SIG-M5 treated with dmso at 0.1 percent for 504 hours (cell line): ENCODE results near the gene TIGAR.

Experiments used
- DNase-seq: peaks from one replicate; lab custom pipeline; 2025; ENCODE audit not compliant: unreplicated experiment; lab: John Stamatoyannopoulos, UW

Gene TIGAR, protein sequence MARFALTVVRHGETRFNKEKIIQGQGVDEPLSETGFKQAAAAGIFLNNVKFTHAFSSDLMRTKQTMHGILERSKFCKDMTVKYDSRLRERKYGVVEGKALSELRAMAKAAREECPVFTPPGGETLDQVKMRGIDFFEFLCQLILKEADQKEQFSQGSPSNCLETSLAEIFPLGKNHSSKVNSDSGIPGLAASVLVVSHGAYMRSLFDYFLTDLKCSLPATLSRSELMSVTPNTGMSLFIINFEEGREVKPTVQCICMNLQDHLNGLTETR

DNA sequence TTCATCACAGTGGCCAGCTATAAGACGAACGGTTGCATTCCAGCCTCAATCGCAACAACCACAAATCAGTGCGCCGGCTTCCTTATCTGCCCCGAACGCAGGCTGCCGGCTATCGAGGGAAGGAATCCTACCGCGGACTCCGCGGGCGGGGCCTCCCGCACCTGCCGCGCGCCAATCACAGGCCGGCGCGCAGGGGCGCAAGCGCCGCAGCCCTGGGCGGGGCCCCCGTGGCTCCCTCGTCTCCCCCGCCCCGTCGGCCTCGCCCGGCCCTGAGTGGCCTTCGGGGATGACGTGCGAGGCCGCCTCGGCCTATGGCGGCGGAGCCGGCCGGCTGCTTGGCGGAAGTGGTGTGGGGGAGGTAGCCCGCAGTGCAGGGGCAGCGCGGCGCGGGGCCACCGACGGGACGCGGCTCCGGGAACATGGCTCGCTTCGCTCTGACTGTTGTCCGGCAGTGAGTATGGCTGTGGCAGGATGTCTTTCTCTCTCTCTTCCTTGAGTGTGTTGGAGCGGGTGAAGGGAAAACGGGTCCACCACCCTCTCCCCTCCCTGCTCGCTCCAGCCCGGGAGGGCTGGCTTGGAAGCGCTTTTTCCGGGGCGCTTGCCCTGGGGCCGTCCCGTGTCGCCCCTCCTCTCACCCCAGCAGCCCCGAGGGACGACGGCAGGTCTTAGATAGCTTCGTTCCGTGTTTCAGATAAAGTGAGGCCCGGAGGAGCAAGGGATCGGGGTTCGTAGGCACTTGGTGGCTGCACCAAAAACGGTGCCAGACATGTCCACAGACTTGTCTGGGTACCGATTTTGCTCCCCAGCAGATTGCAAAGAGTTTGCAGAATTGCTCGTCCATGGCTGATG lies at the start of gene TIGAR:
Gene TIGAR, plus strand, starts transcription at position 361 of the 849 bp plus-strand sequence. Its CDS starts 59 bp downstream, at position 420.
- DNase-seq, result peak; percentile 92

DNA sequence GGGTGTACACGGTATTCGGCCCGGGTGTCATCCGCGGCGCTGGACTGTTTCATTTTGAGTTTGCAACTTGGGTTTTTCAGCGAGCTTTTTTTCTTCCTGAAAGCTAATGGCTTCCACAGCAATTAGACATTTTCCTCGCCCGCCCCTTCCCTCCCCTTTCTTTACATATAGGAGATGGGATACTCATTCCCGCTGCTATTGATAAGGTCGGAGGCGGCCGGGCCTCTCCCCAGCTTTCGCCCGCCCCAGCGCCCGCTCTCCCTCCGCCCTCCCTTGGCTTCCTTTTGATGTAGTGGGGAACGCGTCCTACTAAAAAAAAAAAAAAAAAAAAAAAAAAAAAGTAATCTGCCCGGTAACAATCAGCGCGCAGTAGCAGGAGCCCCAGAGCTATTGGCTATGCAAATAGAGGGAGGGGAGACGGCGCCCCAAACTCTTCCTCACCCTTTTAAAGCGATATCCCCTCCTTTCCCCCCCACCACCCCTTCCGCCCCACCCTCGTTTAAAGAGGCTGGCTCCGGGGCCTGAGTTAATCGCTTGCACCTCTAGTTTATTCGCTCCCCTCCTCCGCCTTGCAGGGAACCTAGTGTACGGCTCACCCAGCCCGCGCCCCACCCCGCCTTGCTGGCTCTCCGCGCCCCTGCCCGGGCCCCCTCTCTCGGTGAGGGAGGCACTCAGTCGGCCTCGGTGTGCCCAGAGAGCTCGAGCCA lies 49.1 kb upstream of the TIGAR start:
- peak; percentile 90 for DNase-seq

DNA sequence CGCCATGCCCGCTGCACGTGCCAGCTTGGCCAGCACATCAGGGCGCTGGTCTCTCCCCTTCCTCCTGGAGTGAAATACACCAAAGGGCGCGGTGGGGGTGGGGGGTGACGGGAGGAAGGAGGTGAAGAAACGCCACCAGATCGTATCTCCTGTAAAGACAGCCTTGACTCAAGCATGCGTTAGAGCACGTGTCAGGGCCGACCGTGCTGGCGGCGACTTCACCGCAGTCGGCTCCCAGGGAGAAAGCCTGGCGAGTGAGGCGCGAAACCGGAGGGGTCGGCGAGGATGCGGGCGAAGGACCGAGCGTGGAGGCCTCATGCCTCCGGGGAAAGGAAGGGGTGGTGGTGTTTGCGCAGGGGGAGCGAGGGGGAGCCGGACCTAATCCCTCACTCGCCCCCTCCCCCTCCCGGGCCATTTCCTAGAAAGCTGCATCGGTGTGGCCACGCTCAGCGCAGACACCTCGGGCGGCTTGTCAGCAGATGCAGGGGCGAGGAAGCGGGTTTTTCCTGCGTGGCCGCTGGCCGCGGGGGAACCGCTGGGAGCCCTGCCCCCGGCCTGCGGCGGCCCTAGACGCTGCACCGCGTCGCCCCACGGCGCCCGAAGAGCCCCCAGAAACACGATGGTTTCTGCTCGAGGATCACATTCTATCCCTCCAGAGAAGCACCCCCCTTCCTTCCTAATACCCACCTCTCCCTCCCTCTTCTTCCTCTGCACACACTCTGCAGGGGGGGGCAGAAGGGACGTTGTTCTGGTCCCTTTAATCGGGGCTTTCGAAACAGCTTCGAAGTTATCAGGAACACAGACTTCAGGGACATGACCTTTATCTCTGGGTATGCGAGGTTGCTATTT lies 48.4 kb upstream of the TIGAR start:
- DNase-seq, result peak; percentile 62

DNA sequence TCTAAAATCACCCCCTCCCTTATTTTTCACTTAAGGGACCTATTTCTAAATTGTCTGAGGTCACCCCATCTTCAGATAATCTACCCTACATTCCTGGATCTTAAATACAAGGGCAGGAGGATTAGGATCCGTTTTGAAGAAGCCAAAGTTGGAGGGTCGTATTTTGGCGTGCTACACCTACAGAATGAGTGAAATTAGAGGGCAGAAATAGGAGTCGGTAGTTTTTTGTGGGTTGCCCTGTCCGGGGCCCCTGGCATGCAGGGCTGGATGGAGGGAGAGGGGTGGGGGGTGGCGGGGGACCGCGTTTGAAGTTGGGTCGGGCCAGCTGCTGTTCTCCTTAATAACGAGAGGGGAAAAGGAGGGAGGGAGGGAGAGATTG lies 47.8 kb upstream of the TIGAR start:
- DNase-seq, result no peak

DNA sequence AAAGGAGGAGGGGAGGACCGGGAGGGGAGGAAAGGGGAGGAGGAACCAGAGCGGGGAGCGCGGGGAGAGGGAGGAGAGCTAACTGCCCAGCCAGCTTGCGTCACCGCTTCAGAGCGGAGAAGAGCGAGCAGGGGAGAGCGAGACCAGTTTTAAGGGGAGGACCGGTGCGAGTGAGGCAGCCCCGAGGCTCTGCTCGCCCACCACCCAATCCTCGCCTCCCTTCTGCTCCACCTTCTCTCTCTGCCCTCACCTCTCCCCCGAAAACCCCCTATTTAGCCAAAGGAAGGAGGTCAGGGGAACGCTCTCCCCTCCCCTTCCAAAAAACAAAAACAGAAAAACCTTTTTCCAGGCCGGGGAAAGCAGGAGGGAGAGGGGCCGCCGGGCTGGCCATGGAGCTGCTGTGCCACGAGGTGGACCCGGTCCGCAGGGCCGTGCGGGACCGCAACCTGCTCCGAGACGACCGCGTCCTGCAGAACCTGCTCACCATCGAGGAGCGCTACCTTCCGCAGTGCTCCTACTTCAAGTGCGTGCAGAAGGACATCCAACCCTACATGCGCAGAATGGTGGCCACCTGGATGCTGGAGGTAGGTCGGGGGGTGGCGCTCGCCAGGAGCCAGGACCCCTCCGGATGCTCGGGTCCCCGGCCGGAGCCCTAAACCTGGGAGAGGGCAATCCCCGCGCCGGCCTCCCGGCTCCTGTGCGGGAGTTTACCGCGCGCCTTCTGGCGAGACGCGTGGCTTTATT lies 47.2 kb upstream of the TIGAR start, which contains the start of gene CCND2:
Gene CCND2, plus strand, starts transcription at position 111 of the 744 bp plus-strand sequence. Its CDS starts 279 bp downstream, at position 390.
- DNase-seq, result peak; percentile 92

DNA sequence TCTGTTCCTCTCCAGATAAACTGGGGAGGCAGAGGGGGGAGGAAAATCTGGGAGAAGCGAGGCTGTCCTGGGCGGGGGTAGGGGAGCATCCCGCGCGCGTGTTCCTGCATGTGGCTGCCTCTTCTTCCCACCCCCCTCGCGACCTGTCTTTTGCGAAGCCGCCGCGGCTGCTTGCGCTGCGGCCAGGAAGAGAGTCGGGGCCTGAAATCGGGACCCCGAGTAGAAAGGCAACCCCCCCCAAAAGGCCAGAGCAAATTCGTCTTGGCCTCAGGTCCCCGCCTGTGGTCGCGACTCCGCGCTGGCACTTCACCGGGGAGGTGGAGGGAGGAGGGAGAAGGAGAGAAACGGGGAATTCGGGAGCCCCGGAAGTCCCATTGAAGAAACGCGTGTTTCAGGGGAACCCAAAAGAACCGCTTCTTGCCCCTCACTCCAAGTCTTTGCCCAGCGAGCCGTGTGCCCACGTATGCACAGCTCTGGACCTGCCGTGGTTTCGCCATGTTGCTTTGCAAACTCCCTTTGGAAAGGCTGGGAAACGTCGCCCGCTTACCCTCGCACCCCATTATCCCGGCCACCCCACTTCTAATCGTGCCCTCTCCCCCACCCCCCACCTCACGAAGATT lies 46.5 kb upstream of the TIGAR start:
- peak; percentile 25 for DNase-seq

DNA sequence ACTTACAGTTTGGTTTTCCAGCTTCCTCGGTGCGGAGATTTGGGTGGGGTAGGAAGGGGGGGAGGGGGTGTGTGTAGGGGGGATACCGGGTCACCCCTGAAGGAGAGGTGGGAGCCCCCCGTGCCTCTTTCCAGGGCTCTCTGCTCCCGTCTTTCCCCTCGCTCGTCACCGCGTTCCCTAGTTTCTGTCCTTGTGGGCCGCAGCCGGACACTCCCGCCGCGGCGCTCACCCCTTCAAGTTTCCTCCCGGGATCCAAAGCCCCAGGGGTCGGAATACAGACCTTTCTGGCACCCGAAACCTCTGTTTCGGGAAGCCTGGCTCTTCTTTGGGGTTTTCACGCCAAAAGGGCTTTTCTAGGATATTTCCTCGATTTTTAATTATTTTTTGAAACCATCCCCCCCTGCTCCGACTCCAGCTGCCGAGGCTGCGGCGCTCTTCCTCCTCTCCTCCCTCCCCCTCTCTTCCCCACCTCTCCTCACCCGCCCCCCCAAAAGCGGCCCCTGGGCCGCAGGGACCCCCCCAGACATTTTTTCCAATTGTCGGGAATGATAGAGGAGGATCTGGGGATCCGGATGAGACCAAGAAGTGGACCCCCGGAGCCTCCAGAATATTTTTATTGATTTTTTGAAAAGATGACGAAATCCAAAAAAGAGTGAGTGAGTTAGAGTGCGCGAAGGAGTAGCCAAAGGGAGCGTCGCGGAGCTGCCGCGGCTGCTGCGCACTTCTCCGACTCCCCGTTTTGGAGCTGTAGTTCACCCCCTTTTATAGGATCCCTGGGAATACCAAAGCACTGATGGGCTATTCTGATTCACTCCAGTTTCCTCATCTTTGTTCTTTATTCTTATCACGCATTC lies 45.8 kb upstream of the TIGAR start:
- DNase-seq, result peak; percentile 32

DNA sequence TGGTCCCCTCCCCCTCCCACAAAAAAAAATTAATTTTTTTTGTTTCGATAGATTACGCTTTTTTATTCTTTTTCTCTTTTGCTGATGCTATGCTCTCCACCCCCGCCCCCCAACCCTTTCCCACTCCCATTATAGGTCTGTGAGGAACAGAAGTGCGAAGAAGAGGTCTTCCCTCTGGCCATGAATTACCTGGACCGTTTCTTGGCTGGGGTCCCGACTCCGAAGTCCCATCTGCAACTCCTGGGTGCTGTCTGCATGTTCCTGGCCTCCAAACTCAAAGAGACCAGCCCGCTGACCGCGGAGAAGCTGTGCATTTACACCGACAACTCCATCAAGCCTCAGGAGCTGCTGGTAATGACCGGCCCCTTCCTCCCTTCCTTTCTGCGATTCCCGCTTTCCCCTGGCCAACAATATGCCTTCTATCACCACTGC lies 45.1 kb upstream of the TIGAR start:
- DNase-seq, result no peak

DNA sequence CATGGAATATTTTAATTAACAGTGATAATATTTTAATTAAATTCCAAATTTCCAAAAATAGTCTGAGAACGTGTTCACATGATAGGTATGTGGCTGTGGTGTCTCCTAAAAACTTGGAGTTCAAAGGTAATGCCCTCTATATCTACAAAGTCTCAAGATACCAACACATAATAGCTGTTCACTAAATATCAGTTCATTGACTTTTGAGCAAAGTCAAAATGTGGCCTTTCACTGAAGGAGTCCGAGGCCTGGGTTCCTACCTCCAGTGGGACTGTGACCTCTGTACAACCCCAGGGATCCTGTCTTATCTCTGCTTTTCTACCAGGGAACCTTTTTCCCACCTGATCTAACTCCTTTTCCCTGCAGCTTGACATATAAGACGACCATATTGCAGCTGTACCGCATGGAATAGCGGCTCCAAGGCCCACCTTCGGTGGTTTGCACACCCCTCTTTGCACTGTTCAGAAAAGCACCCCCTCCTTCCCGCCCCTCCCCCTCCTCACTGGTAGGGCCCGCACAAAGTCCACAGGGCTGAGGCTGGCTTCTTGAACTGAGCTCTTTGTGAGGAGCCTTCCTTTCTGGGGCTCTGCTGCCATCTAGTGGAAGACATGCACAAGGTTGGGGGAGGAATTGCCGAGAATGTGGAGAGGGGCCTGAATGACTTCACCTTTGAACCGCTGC lies 44.3 kb upstream of the TIGAR start:
- peak; percentile 80 for DNase-seq

DNA sequence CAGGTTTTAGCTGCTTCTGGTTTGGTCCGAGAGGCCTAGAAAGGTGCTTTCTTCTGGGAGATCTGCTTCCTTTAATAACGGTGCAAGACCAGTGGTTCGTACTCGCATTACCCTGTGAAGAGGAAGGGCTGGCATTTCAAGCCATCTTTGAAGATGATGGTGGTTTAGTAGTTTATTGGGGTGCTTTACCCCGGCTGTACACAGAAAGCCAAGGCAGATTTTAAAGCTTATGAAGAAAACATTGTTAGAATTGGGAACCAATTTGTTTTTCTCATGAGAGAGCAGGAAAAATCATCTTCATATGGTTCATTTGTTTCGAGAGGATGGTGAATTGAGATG lies 43.8 kb upstream of the TIGAR start:
- no peak for DNase-seq

DNA sequence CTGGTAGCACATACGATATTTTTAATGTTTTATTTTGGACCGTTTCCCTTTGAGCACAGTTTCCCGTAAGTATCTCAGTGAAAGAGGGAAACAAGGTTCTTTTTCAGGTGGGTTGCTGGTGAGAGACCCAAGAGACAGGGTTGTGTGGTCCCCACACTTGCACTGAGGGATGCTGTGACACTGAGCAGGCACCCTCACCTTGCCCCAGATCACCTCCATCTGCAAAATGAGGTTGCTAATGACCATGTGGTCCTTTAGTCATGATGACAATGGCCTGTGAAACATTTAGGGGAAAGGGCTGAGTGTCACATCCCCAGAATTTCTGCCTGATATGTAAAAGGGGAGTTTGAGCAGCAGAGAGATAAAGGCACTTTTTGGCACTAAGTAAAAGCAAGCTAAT lies 43.2 kb upstream of the TIGAR start:
- no peak for DNase-seq

DNA sequence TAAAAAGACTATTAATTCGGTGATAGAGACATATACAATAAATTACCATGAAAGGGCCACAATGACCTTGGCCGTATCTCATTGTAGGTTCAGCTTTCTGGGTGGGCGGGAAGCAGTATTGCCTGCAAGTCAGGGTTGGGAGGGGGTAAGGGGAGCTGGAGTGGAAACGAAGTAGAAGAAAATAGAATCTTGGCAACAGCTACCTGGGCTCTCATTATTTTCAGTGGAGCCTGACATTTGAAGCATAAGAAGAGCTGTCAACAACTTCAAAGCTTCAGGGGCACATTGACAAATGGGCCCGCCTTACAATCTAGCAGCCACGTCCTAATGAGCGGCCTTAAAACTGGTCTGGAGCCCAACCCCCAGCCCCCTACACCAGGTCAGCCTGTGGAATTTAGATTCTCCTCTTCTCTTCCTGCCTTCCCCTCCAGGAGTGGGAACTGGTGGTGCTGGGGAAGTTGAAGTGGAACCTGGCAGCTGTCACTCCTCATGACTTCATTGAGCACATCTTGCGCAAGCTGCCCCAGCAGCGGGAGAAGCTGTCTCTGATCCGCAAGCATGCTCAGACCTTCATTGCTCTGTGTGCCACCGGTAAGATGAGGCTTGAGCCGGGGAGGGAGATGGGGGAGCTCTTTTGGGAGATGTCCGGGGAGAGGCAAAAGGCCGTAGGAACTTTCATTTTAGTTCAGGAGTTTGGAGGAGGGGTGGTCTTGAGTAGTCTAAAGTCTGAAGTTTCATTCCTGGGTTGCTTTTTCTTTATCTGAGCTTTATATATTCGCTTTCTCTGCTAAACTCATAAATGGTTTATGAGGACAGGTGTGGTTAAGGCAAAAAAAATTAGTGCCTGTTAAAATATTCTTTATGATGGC lies 42.5 kb upstream of the TIGAR start:
- DNase-seq, result peak; percentile 67

DNA sequence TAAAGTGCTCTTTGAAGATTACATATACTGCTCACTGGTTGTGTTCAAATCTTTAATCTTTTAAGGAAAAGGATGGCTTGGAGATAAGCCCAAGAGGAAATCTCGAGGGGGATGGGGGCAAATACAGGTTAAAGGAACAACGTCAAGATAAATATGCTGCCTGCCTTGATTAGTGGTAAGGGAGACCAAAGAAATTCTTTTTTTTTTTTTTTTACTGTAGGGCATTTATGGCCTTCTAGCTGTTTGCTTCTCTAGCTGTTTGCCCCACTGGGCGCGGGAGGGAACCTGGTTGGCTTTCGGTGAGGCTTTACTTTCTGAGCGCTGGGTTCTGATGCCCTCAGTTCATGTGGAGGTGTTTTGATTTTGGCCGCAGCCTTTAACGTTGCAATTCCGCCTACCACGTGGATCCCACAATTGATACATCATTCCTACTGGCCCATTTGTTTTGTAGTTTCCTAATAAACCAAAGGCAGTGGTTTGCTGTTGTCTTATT lies 41.8 kb upstream of the TIGAR start:
- DNase-seq, result no peak

DNA sequence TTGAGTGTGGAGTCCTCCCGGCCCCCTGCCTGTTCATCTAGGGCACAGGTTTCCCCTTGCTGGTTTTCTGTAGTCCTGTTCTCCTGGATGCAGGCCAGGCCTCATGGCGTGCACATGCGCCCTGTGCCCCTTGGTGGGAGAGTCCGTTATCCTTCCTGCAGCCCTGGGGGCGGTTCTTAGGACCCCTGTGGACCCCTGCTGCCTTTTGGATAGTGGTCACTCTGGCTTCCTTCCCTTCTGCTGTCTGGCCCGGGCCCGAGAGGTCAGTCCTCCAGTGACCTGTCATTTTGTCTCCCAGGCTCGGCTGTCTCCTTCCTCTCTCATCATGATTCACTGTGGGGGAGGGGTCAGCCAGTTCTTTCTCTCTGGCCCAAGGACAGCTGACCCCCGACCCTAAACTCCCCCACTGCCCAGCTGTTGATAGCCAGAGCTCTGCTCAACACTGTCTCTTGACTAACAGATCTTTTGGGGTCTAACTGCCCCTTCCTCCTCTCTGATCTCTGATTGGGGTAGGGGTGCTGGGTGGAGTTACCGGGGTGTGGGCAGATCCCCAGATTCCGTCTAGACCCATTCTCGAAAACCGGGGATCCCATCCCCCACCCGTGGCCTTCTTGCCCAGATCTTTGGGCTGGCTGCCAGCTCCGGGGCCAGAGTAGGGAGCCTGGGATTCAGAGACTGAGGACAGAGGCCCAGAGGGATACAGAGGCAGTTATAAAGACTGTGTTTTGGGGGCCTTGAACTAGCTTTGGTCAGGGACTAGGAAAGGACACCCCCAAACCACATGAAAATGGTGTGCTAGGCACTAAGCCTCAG lies 40.5 kb upstream of the TIGAR start:
- DNase-seq, result no peak

DNA sequence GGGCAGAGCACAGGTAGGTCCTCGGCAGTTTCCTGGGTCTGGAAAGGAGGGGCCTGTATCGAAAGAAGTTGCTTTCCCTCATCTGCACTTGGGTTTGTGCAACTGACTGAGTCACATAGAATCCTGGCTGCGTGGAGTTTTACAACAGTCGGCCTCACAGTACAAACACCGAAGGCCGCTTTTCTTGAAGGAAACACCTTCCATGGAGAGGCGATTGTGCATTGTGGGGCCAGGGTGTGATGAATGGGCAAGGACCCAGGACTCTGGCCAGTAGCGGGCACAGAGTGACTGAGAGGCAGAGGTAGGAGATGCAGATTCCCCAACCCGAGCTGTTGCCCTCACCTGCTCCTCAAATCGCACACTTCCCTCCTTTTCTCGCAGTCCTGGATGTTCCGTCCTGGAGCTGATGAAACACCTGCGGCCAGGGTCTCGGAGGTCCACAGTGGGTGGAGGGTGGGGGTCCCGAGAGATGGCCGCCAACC lies 39.8 kb upstream of the TIGAR start:
- DNase-seq, result no peak
